B cell (primary cell): Measurements from ENCODE around the gene LRRC4. TPM values are rescaled to one million over a fixed set of nuclear protein-coding genes. Genes with fewer than 3 reads are reported as not detected.

Experiments
- ATAC-seq: fragments of 200-7000 bp; cut with Tn5 transposase; one replicate; pipeline ENCODE4 v1.10.0; 2021; ENCODE audit warnings: low read depth, mild to moderate bottlenecking, moderate number of reproducible peaks, moderate library complexity
- CTCF ChIA-PET: fragments of 350-600 bp; sonication (Branson Sonifier 250); formaldehyde crosslinking; loops from one replicate; lab custom pipeline; 2021; ENCODE audit warnings: antibody characterized with exemption, inconsistent platforms; lab: Charles Lee
- POLR2A ChIA-PET: fragments of 350-600 bp; sonication (Branson Sonifier 250); formaldehyde crosslinking; loops from one replicate; lab custom pipeline; 2021; ENCODE audit warnings: antibody characterized with exemption; lab: Charles Lee
- DNase-seq: peaks from one replicate; pipeline ENCODE4 v3.0.0; 2013
- H2AFZ ChIP-seq: 2 replicates; pipeline ENCODE4 v1.6.1; 2012; ENCODE audit warnings: mild to moderate bottlenecking, low read depth, low read length; ENCODE audit not compliant: insufficient read depth, poor library complexity, severe bottlenecking
- H3K27ac ChIP-seq, 2 donors: 1 replicate in 1 of 2; 2 replicates in 1 of 2; pipeline ENCODE4 v1.5.1; 2012 to 2013; ENCODE audit warnings: low read length in 2 of 2, mild to moderate bottlenecking in 2 of 2, moderate library complexity in 1 of 2
- H3K27me3 ChIP-seq, 4 experiments: fragments of 200-600 bp in 1 of 4; sonication (generic) in 1 of 4; replicated peaks in 1 of 4; 1 replicate in 2 of 4; 2 replicates in 2 of 4; pipeline versions ENCODE4 v1.6.1 to v1.7.0; 2013 to 2016; ENCODE audit warnings: low read length in 3 of 4, mild to moderate bottlenecking in 2 of 4, mixed read lengths in 1 of 4, moderate library complexity in 1 of 4; ENCODE audit not compliant: insufficient read depth in 4 of 4, control insufficient read depth in 3 of 4; ENCODE audit errors: control extremely low read depth in 1 of 4
- H3K36me3 ChIP-seq, 2 experiments: replicated peaks in 1 of 2; 1 replicate in 1 of 2; 2 replicates in 1 of 2; pipeline versions ENCODE4 v1.6.1 to v1.7.1; 2013; ENCODE audit warnings: low read length in 1 of 2; ENCODE audit not compliant: insufficient read depth in 2 of 2, control insufficient read depth in 1 of 2; ENCODE audit errors: control extremely low read depth in 1 of 2, extremely low read depth in 1 of 2
- H3K4me1 ChIP-seq, 2 donors: fragments of 200-600 bp in 1 of 2; sonication (generic) in 1 of 2; 1 replicate in 1 of 2; 2 replicates in 1 of 2; pipeline versions ENCODE4 v1.5.1 to v1.6.1; 2013 to 2017; ENCODE audit warnings: low read length in 2 of 2; ENCODE audit not compliant: control insufficient read depth in 2 of 2, insufficient read depth in 2 of 2
- H3K4me2 ChIP-seq: replicated peaks from 2 replicates; pipeline ENCODE3; 2012; ENCODE audit warnings: mild to moderate bottlenecking, low read depth, low read length; ENCODE audit not compliant: poor library complexity, severe bottlenecking
- H3K4me3 ChIP-seq, 5 experiments: fragments of 200-600 bp in 1 of 5; sonication (generic) in 1 of 5; 1 replicate in 3 of 5; 2 replicates in 2 of 5; pipeline versions ENCODE4 v1.5.1 to v1.7.0; 2011 to 2016; ENCODE audit warnings: low read length in 4 of 5, mild to moderate bottlenecking in 4 of 5, low read depth in 2 of 5, control low read depth in 1 of 5, moderate library complexity in 1 of 5; ENCODE audit not compliant: insufficient read depth in 1 of 5; ENCODE audit errors: control extremely low read depth in 1 of 5, extremely low read depth in 1 of 5
- H3K79me2 ChIP-seq: fragments of 200-600 bp; sonication (generic); one replicate; pipeline ENCODE4 v1.6.0; 2016; ENCODE audit warnings: low read length; ENCODE audit not compliant: control insufficient read depth, insufficient read depth
- H3K9ac ChIP-seq: fragments of 200-600 bp; sonication (generic); 2 replicates; pipeline ENCODE4 v1.6.1; 2017; ENCODE audit warnings: mild to moderate bottlenecking, low read length, moderate library complexity
- H3K9me3 ChIP-seq, 3 donors: one replicate each; pipeline versions ENCODE4 v1.6.1 to v1.7.1; 2013; ENCODE audit warnings: low read length in 2 of 3; ENCODE audit not compliant: control insufficient read depth in 2 of 3, insufficient read depth in 1 of 3; ENCODE audit errors: control extremely low read depth in 1 of 3
- H4K20me1 ChIP-seq: 2 replicates; pipeline ENCODE4 v1.6.0; 2012; ENCODE audit warnings: mild to moderate bottlenecking, low read length; ENCODE audit not compliant: insufficient read depth, control insufficient read depth, poor library complexity, severe bottlenecking
- H3K27ac Mint-ChIP-seq: one replicate; pipeline ENCODE4 v1.8.0; 2021; ENCODE audit warnings: mixed read lengths
- H3K27me3 Mint-ChIP-seq: one replicate; pipeline ENCODE4 v1.8.0; 2021; ENCODE audit warnings: mixed read lengths
- H3K4me1 Mint-ChIP-seq: one replicate; pipeline ENCODE4 v1.8.0; 2021; ENCODE audit warnings: mixed read lengths
- H3K4me3 Mint-ChIP-seq: one replicate; pipeline ENCODE4 v1.8.0; 2021; ENCODE audit warnings: mixed read lengths
- H3K9me3 Mint-ChIP-seq: one replicate; pipeline ENCODE4 v1.8.0; 2022; ENCODE audit warnings: mixed read lengths; ENCODE audit not compliant: insufficient read depth
- CTCF ChIP-seq: fragments of 200-600 bp; IDR thresholded peaks from one replicate; pipeline ENCODE4 v1.8.0; 2022; ENCODE audit warnings: antibody characterized with exemption, mild to moderate bottlenecking
- EZH2 ChIP-seq: IDR thresholded peaks from 2 replicates; pipeline ENCODE4 v1.6.1; 2012; ENCODE audit warnings: borderline replicate concordance, low read depth, mild to moderate bottlenecking, moderate library complexity, low read length; ENCODE audit not compliant: insufficient read depth, poor library complexity, severe bottlenecking
- WGBS: methylation state at CpG from one replicate; pipeline ENCODE4 v1.1.5; 2013; ENCODE audit warnings: missing lambda C conversion rate; ENCODE audit not compliant: insufficient coverage; 5-methylcytosine and 5-hydroxymethylcytosine counted together
- intact Hi-C: fragments of 100-400 bp; cut with micrococcal nuclease; formaldehyde crosslinking; loops from one replicate; pipeline ENCODE4 v1.10.0; 2022
- polyA plus RNA-seq: library from polyadenylated mRNA; depleted of rRNA; stranded (reverse); fragments of >200 nt; gene quantifications from 2 replicates; pipeline ENCODE4 v1.2.3, GENCODE V29; 2012
- total RNA-seq, 2 donors: library from RNA; stranded (reverse); fragments of 120-200 nt in 1 of 2; gene quantifications; 1 replicate in 1 of 2; 2 replicates in 1 of 2; pipeline versions ENCODE4 v1.2.3 to v1.2.4, GENCODE V29; 2013 to 2022

Gene LRRC4
- total and polyA plus RNA-seq, 2 donors (not counting 1 experiment from before 2014, with no cell fraction given) = 0.98 to 1.2 TPM

- H3K27me3 Mint-ChIP-seq = no peaks in the 10 kb centered on the region
- ATAC-seq = no peak
- no peak overlapping the region for H3K27ac Mint-ChIP-seq
- POLR2A ChIA-PET = no interaction called here
- H3K4me3 Mint-ChIP-seq = no peak overlapping the region
- no peak overlapping the region for H2AFZ ChIP-seq
- no peak overlapping the region for H3K4me2 ChIP-seq
- H3K9me3 ChIP-seq = no peaks in the 10 kb centered on the region
- no peak overlapping the region for H3K27ac ChIP-seq
- no peaks in the 10 kb centered on the region for H3K9me3 Mint-ChIP-seq
- H3K79me2 ChIP-seq = no peaks in the 10 kb centered on the region
- H3K4me3 ChIP-seq = no peak overlapping the region
- 94% methylated on average over 3 of the region's 4 CpGs for WGBS
- CTCF ChIA-PET = interaction anchor here (0.8 kb wide), 1 partner anchor 149 kb away, joined by 3 read pairs; no protein-coding TSS in a partner anchor
- no peak for DNase-seq
- no peaks in the 10 kb centered on the region for H4K20me1 ChIP-seq
- intact Hi-C loops = no loop called here
- no peaks in the 10 kb centered on the region for H3K4me1 ChIP-seq
- H3K9ac ChIP-seq = no peak overlapping the region
- no peaks in the 10 kb centered on the region for H3K4me1 Mint-ChIP-seq
- H3K27me3 ChIP-seq = no peaks in the 10 kb centered on the region
- H3K36me3 ChIP-seq = peaks cover 3 to 22% of the 10 kb centered on the region in 2 experiments
- TF ChIP-seq CTCF (no peak), EZH2 (no peak)
Observed at GRCh38 chr7:127986581-127987521, 44.4 kb downstream of the LRRC4 start.

DNA sequence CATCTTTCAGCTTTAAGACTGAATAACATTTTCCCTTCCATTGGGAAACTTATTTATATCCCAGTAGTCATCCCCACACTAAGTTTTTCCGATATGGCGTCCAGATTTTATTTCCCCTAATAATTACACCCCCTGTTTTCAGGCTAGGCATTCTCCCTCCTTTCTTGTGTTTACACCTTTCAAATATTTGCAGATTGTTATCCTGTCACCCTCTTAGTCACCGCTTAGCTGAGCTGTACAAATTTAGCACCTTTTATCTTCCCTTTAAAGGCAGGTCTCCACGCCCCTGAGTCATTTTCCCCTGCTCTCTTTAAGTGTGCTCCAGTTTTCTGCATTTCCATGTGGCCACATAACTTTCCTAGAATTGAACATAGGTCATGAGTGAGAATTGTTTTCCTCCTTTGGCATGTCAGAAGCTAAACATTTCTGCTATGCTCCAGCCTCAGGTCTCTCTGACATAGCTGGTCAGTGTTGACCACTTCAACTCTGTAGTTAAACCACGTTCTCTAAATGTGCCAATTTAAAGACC lies 47.4 kb downstream of the LRRC4 start:
- Histone ChIP-seq H3K4me3 (no peak overlapping the region), H3K36me3 (peaks cover 5 to 7% of the 10 kb centered on the region in 2 experiments), H3K4me2 (no peak overlapping the region), H3K9me3 (peaks cover 0 to 6% (median 4%) of the 10 kb centered on the region in 3 donors), H3K27ac (no peak overlapping the region), H3K4me1 (no peaks in the 10 kb centered on the region), H2AFZ (no peak overlapping the region), H3K27me3 (no peaks in the 10 kb centered on the region), H3K79me2 (no peaks in the 10 kb centered on the region), H3K9ac (no peak overlapping the region), H4K20me1 (no peaks in the 10 kb centered on the region)
- peaks cover 5% of the 10 kb centered on the region for H3K4me1 Mint-ChIP-seq
- POLR2A ChIA-PET = no interaction called here
- TF ChIP-seq CTCF (no peak), EZH2 (no peak)
- CTCF ChIA-PET = interaction anchor here (0.6 to 2.0 kb wide), 2 partner anchors 274 to 750 kb away, joined by 3 to 4 read pairs; no protein-coding TSS in a partner anchor
- no peak overlapping the region for H3K27ac Mint-ChIP-seq
- WGBS = 83% methylated on average over 5 of the region's 5 CpGs
- no peak for ATAC-seq
- H3K4me3 Mint-ChIP-seq = no peak overlapping the region
- no peaks in the 10 kb centered on the region for H3K27me3 Mint-ChIP-seq
- DNase-seq = no peak
- peaks cover 6% of the 10 kb centered on the region for H3K9me3 Mint-ChIP-seq
- intact Hi-C loops = no loop called here
